Prostate gland (tissue), 2 donors: ENCODE measurements around the gene TTLL12. TPM values are rescaled to one million over a fixed set of nuclear protein-coding genes. Genes with fewer than 3 reads are reported as not detected.

Source experiments
- DNase-seq: peaks from one replicate; pipeline ENCODE4 v3.0.0-alpha.2; 2019; ENCODE audit warnings: low spot score
- H3K27ac ChIP-seq, 2 donors: fragments of 200-600 bp; sonication (generic); 2 replicates each; pipeline ENCODE4 v1.5.1; 2017 to 2019
- H3K27me3 ChIP-seq: fragments of 200-600 bp; sonication (generic); replicated peaks from 2 replicates; pipeline ENCODE4 v1.5.1; 2019; ENCODE audit not compliant: insufficient read depth
- H3K36me3 ChIP-seq, 2 donors: fragments of 200-600 bp; sonication (generic); 1 replicate in 1 of 2; 2 replicates in 1 of 2; pipeline versions ENCODE4 v1.5.1 to v1.8.1; 2017 to 2019
- H3K4me1 ChIP-seq: fragments of 200-600 bp; sonication (generic); replicated peaks from 2 replicates; pipeline ENCODE4 v1.5.1; 2019
- H3K4me3 ChIP-seq, 2 donors: fragments of 200-600 bp; sonication (generic); 2 replicates each; pipeline ENCODE4 v1.5.1; 2017 to 2019
- H3K9me3 ChIP-seq: fragments of 200-600 bp; sonication (generic); 2 replicates; pipeline ENCODE4 v1.5.1; 2017
- CTCF ChIP-seq, 4 experiments: fragments of 200-600 bp in 2 of 4; fragments of 450-650 bp in 2 of 4; sonication (generic) in 2 of 4; IDR thresholded peaks; 1 replicate in 3 of 4; 2 replicates in 1 of 4; pipeline ENCODE4 v1.5.1; 2016 to 2019; ENCODE audit warnings: antibody characterized with exemption in 4 of 4, mild to moderate bottlenecking in 2 of 4, moderate library complexity in 2 of 4
- POLR2A ChIP-seq: fragments of 450-650 bp; IDR thresholded peaks from one replicate; pipeline ENCODE4 v1.6.1; 2016; ENCODE audit warnings: antibody characterized with exemption, mild to moderate bottlenecking
- POLR2AphosphoS5 ChIP-seq: sonication (generic); formaldehyde crosslinking; IDR thresholded peaks from one replicate; pipeline ENCODE4 v1.6.1; 2017; ENCODE audit warnings: antibody characterized with exemption
- WGBS: methylation state at CpG from one replicate; pipeline ENCODE4 v1.1.5; 2018; 5-methylcytosine and 5-hydroxymethylcytosine counted together
- intact Hi-C: fragments of 100-400 bp; cut with DNase I; formaldehyde crosslinking; loops from one replicate; pipeline ENCODE4 v1.14.2; 2022
- total RNA-seq, 2 donors: library from RNA; depleted of rRNA; stranded (reverse); fragments of >200 nt; gene quantifications; one replicate each; pipeline ENCODE4 v1.1.0, GENCODE V29; 2016

Gene TTLL12
- total RNA-seq, 2 donors from 2014 or later: 62.5 to 118 TPM

GRCh38 chr22:43176090-43176489 lies 10.8 kb downstream of the TTLL12 start:
- H3K27me3 ChIP-seq: no peaks in the 10 kb centered on the region
- intact Hi-C loops: no loop called here
- H3K36me3 ChIP-seq: peaks cover 9 to 17% of the 10 kb centered on the region in 2 donors
- no peaks in the 10 kb centered on the region for H3K9me3 ChIP-seq
- no peaks in the 10 kb centered on the region for H3K4me1 ChIP-seq
- no peak for TF ChIP-seq POLR2AphosphoS5
- TF ChIP-seq POLR2A: no peak
- no peak for TF ChIP-seq CTCF (IDR thresholded peaks at IDR 0.05)
- H3K27ac ChIP-seq: no peak overlapping the region
- H3K4me3 ChIP-seq: no peak overlapping the region
- WGBS: 82% methylated on average over 12 of the region's 15 CpGs
- no peak for DNase-seq

GRCh38 chr22:43174941-43175531 lies 11.9 kb downstream of the TTLL12 start:
- Histone ChIP-seq H3K36me3 (peaks cover 9 to 17% of the 10 kb centered on the region in 2 donors), H3K4me1 (no peaks in the 10 kb centered on the region), H3K27ac (no peak overlapping the region), H3K4me3 (no peak overlapping the region), H3K9me3 (no peaks in the 10 kb centered on the region), H3K27me3 (no peaks in the 10 kb centered on the region)
- TF ChIP-seq CTCF (IDR thresholded peaks at IDR 0.05) (peak in 1 of 4 experiments; percentile 15), POLR2AphosphoS5 (no peak)
- intact Hi-C loops: no loop called here
- WGBS: 54% methylated on average over 9 of the region's 9 CpGs
- DNase-seq: peak; percentile 42

- WGBS: 92% methylated on average over 32 of the region's 39 CpGs
- intact Hi-C loops: no loop called here
- Histone ChIP-seq H3K36me3 (peaks cover 9 to 14% of the 10 kb centered on the region in 2 donors), H3K4me1 (no peaks in the 10 kb centered on the region), H3K27me3 (no peaks in the 10 kb centered on the region), H3K27ac (no peak overlapping the region), H3K9me3 (no peaks in the 10 kb centered on the region), H3K4me3 (no peak overlapping the region)
- no peak for DNase-seq
- TF ChIP-seq POLR2A: no peak
- no peak for TF ChIP-seq CTCF (IDR thresholded peaks at IDR 0.05)
- no peak for TF ChIP-seq POLR2AphosphoS5
These were observed 12.8 kb downstream of the TTLL12 start for GRCh38 chr22:43173976-43174720.

GRCh38 chr22:43173566-43173965 lies 13.4 kb downstream of the TTLL12 start:
- H3K4me1 ChIP-seq: no peaks in the 10 kb centered on the region
- H3K36me3 ChIP-seq: peaks cover 8 to 9% of the 10 kb centered on the region in 2 donors
- 91% methylated on average over 9 of the region's 9 CpGs for WGBS
- intact Hi-C loops: no loop called here
- H3K27ac ChIP-seq: no peak overlapping the region
- TF ChIP-seq CTCF (IDR thresholded peaks at IDR 0.05) (no peak), POLR2A (no peak), POLR2AphosphoS5 (no peak)
- H3K4me3 ChIP-seq: no peak overlapping the region
- H3K27me3 ChIP-seq: no peaks in the 10 kb centered on the region
- no peaks in the 10 kb centered on the region for H3K9me3 ChIP-seq
- no peak for DNase-seq

GRCh38 chr22:43172191-43172590 lies 14.7 kb downstream of the TTLL12 start:
- Histone ChIP-seq H3K9me3 (no peaks in the 10 kb centered on the region), H3K36me3 (peaks cover 7 to 9% of the 10 kb centered on the region in 2 donors), H3K27me3 (no peaks in the 10 kb centered on the region), H3K27ac (no peak overlapping the region), H3K4me3 (no peak overlapping the region), H3K4me1 (no peaks in the 10 kb centered on the region)
- intact Hi-C loops: no loop called here
- no peak for DNase-seq
- no peak for TF ChIP-seq POLR2AphosphoS5
- no peak for TF ChIP-seq CTCF (IDR thresholded peaks at IDR 0.05)
- TF ChIP-seq POLR2A: no peak
- WGBS: 93% methylated on average over 19 of the region's 19 CpGs
